NCI-H128 (cell line): ENCODE measurements around the gene CEP19.
A peak's percentile ranks its signal among the peaks of the same experiment; 100 is the strongest.
"Not testable (repeated sequence)": the region's sequence is repeated elsewhere in the genome, so short reads cannot be mapped to it uniquely, and the experiment has no call there.

Experiments used
- DNase-seq: peaks from one replicate; lab custom pipeline; 2025; ENCODE audit not compliant: unreplicated experiment; lab: John Stamatoyannopoulos, UW

The CEP19 gene

GRCh38 chr3:196711838-196712513, at the start of gene CEP19, which contains the start of gene PIGX:
Gene CEP19, minus strand, starts transcription at chr3:196712250. Its CDS starts 3,593 bp downstream, at chr3:196708657.
Gene PIGX, plus strand, starts transcription at chr3:196712377.
- DNase-seq = peak; percentile 79

GRCh38 chr3:196757876-196758739, 46.1 kb upstream of the CEP19 start:
- no peak for DNase-seq

- no peak for DNase-seq
Observed at GRCh38 chr3:196756732-196757131, 44.7 kb upstream of the CEP19 start.

GRCh38 chr3:196754091-196754981, 42.3 kb upstream of the CEP19 start:
- no peak for DNase-seq

GRCh38 chr3:196753201-196753600, 41.2 kb upstream of the CEP19 start:
- no peak for DNase-seq

GRCh38 chr3:196749125-196749524, 37.1 kb upstream of the CEP19 start:
- no peak for DNase-seq

GRCh38 chr3:196743569-196743968, 31.5 kb upstream of the CEP19 start:
- not testable (repeated sequence) for DNase-seq

GRCh38 chr3:196741249-196741889, 29.3 kb upstream of the CEP19 start:
- no peak for DNase-seq

- DNase-seq = no peak
Observed at GRCh38 chr3:196740481-196741248, 28.6 kb upstream of the CEP19 start.

- peak; percentile 71 for DNase-seq
Observed at GRCh38 chr3:196739671-196740480, 27.8 kb upstream of the CEP19 start, which contains the start of gene PAK2. Gene PAK2, plus strand, starts transcription at chr3:196739857. Its CDS starts 42,790 bp downstream, at chr3:196782647.

GRCh38 chr3:196737655-196738054, 25.6 kb upstream of the CEP19 start:
- no peak for DNase-seq

- DNase-seq = no peak
Observed at GRCh38 chr3:196736670-196737374, 24.8 kb upstream of the CEP19 start.

GRCh38 chr3:196735751-196736150, 23.7 kb upstream of the CEP19 start:
- no peak for DNase-seq

- no peak for DNase-seq
Observed at GRCh38 chr3:196726788-196727675, 15.0 kb upstream of the CEP19 start.

GRCh38 chr3:196721097-196721496, 9.0 kb upstream of the CEP19 start:
- DNase-seq = no peak

GRCh38 chr3:196717162-196717561, 5.1 kb upstream of the CEP19 start:
- DNase-seq = not testable (repeated sequence)
